K562 (cell line): ENCODE measurements around the gene MCFD2. TPM values are rescaled to one million over a fixed set of nuclear protein-coding genes. Genes with fewer than 3 reads are reported as not detected.

Experiments used
- ATAC-seq: fragments of 200-7000 bp; cut with Tn5 transposase; 3 replicates; pipeline ENCODE4 v1.9.1; 2020; ENCODE audit warnings: moderate library complexity
- BruUV-seq: library from RNA; stranded (reverse); fragments of 400-500 nt; replicated peaks from 2 replicates; lab custom pipeline; 2021; lab: Mats Ljungman, UMichigan
- CTCF ChIA-PET: fragments of 300-600 bp; formaldehyde crosslinking; extraction: SDS; loops from one replicate; lab custom pipeline; 2021; ENCODE audit warnings: low intra/inter-chr PET ratio; lab: Yijun Ruan, JAX
- POLR2A ChIA-PET: fragments of 300-600, 350-650 bp; sonication (Branson Sonifier 250); formaldehyde crosslinking; extraction: SDS; loops from one replicate; lab custom pipeline; 2021; ENCODE audit warnings: antibody characterized with exemption, inconsistent platforms; lab: Yijun Ruan, JAX
- DNase-seq, 4 experiments: peaks; one replicate each; pipeline versions ENCODE4 v3.0.0 to v3.0.0-alpha.2; 2011 to 2018; ENCODE audit warnings: low spot score in 3 of 4, mixed read lengths in 3 of 4; ENCODE audit errors: extremely low read depth in 1 of 4
- FAIRE-seq: peaks from 2 replicates; lab custom pipeline; 2011; peaks lifted over from hg19 to GRCh38; lab: Jason Lieb, UNC
- H2AFZ ChIP-seq: 2 replicates; pipeline ENCODE4 v1.6.0; 2011; ENCODE audit warnings: low read depth, low read length, control low read depth, inconsistent platforms
- H3K27ac ChIP-seq: fragments of 200-600 bp; 3 replicates; pipeline ENCODE4 v1.8.0; 2011; ENCODE audit warnings: low read depth, mild to moderate bottlenecking, control low read depth, inconsistent platforms, low read length, moderate library complexity, mixed read lengths; ENCODE audit errors: extremely low read depth
- H3K27me3 ChIP-seq, 2 experiments: fragments of 300-600 bp in 1 of 2; 2 replicates in 1 of 2; 3 replicates in 1 of 2; pipeline versions ENCODE4 v1.6.0 to v1.8.0; 2011; ENCODE audit warnings: inconsistent platforms in 2 of 2, low read length in 2 of 2, mild to moderate bottlenecking in 1 of 2, mixed read lengths in 1 of 2, moderate library complexity in 1 of 2; ENCODE audit not compliant: control insufficient read depth in 2 of 2, insufficient read depth in 2 of 2
- H3K36me3 ChIP-seq: fragments of 300-600 bp; 3 replicates; pipeline ENCODE4 v1.8.0; 2011; ENCODE audit warnings: mild to moderate bottlenecking, low read length, inconsistent platforms; ENCODE audit not compliant: control insufficient read depth, insufficient read depth
- H3K4me1 ChIP-seq, 2 experiments: fragments of 200-600 bp in 1 of 2; replicated peaks in 1 of 2; 2 replicates in 1 of 2; 3 replicates in 1 of 2; pipeline versions ENCODE4 v1.5.1 to v1.8.0; 2011; ENCODE audit warnings: inconsistent platforms in 2 of 2, low read length in 2 of 2, mild to moderate bottlenecking in 1 of 2, mixed read lengths in 1 of 2, moderate library complexity in 1 of 2; ENCODE audit not compliant: control insufficient read depth in 2 of 2, insufficient read depth in 2 of 2
- H3K4me2 ChIP-seq: 2 replicates; pipeline ENCODE4 v1.6.1; 2011; ENCODE audit warnings: low read length, control low read depth, inconsistent platforms, mixed read lengths; ENCODE audit not compliant: insufficient read depth
- H3K4me3 ChIP-seq: fragments of 200-600 bp; sonication (generic), shearing (Covaris generic); 2 replicates; pipeline ENCODE4 v1.5.1; 2016; ENCODE audit warnings: control low read depth, inconsistent platforms
- H3K79me2 ChIP-seq: fragments of 200-600 bp; 3 replicates; pipeline ENCODE4 v1.8.0; 2011; ENCODE audit warnings: low read length, inconsistent platforms; ENCODE audit not compliant: control insufficient read depth, insufficient read depth
- H3K9ac ChIP-seq, 2 experiments: 2 replicates each; pipeline versions ENCODE4 v1.6.0 to v1.6.1; 2011; ENCODE audit warnings: low read depth in 2 of 2, low read length in 2 of 2, control low read depth in 1 of 2, inconsistent platforms in 1 of 2, mild to moderate bottlenecking in 1 of 2, mixed read lengths in 1 of 2; ENCODE audit not compliant: insufficient read depth in 1 of 2
- H3K9me1 ChIP-seq: one replicate; pipeline ENCODE4 v1.6.0; 2011; ENCODE audit warnings: inconsistent platforms, mild to moderate bottlenecking, low read length, moderate library complexity; ENCODE audit not compliant: control insufficient read depth, insufficient read depth
- H3K9me3 ChIP-seq: replicated peaks from 2 replicates; pipeline ENCODE4 v1.5.1; 2011; ENCODE audit warnings: low read depth, low read length, inconsistent platforms; ENCODE audit not compliant: control insufficient read depth, insufficient read depth
- H4K20me1 ChIP-seq: replicated peaks from 2 replicates; pipeline ENCODE4 v1.6.1; 2011; ENCODE audit warnings: low read length, inconsistent platforms, mixed read lengths; ENCODE audit not compliant: control insufficient read depth, insufficient read depth
- ATF2 ChIP-seq: sonication (generic); formaldehyde crosslinking; IDR thresholded peaks from 2 replicates; pipeline ENCODE4 v1.8.1; 2022; ENCODE audit warnings: missing genetic modification reagents
- ATF7 ChIP-seq: fragments of 450-650 bp; IDR thresholded peaks from 2 replicates; pipeline ENCODE4 v1.7.1; 2014; ENCODE audit warnings: mild to moderate bottlenecking, moderate library complexity
- DNMT1 ChIP-seq: fragments of 450-650 bp; IDR thresholded peaks from 2 replicates; pipeline ENCODE4 v1.6.1; 2016; ENCODE audit warnings: antibody characterized with exemption, mild to moderate bottlenecking
- EHMT2 ChIP-seq: fragments of 450-650 bp; IDR thresholded peaks from 2 replicates; pipeline ENCODE4 v1.6.1; 2018; ENCODE audit warnings: antibody characterized with exemption
- FUS ChIP-seq: fragments of 200-400 bp; formaldehyde crosslinking; optimal IDR thresholded peaks from 2 replicates; pipeline ENCODE3; 2017; ENCODE audit warnings: low read depth, low read length
- HOXB6 ChIP-seq: fragments of 250-450 bp; sonication (Bioruptor Pico); IDR thresholded peaks from 2 replicates; pipeline ENCODE4 v1.5.1; 2022; ENCODE audit warnings: mild to moderate bottlenecking, borderline replicate concordance
- JUNB ChIP-seq: fragments of 450-650 bp; formaldehyde crosslinking; conservative IDR thresholded peaks from 2 replicates; pipeline ENCODE4 v1.4.0; 2020; ENCODE audit warnings: mild to moderate bottlenecking
- RBM22 ChIP-seq: fragments of 200-400 bp; formaldehyde crosslinking; IDR thresholded peaks from 2 replicates; pipeline ENCODE4 v1.6.1; 2018; ENCODE audit warnings: low read length, low read depth; ENCODE audit not compliant: poor library complexity, severe bottlenecking
- SRSF1 ChIP-seq: fragments of 200-400 bp; formaldehyde crosslinking; IDR thresholded peaks from 2 replicates; pipeline ENCODE4 v1.6.1; 2017; ENCODE audit warnings: mild to moderate bottlenecking, low read depth, low read length, moderate library complexity
- TBP ChIP-seq: optimal IDR thresholded peaks from 2 replicates; pipeline ENCODE3; 2011; ENCODE audit warnings: low read depth, low read length, improper control_type of control experiment
- TFE3 ChIP-seq: fragments of 450-650 bp; formaldehyde crosslinking; IDR thresholded peaks from 2 replicates; pipeline ENCODE4 v1.4.0; 2020; ENCODE audit warnings: mild to moderate bottlenecking, mixed read lengths
- TSC22D4 ChIP-seq: fragments of 450-650 bp; IDR thresholded peaks from 2 replicates; pipeline ENCODE4 v1.6.1; 2016; ENCODE audit warnings: missing genetic modification characterization, missing biosample characterization, control low read depth
- ZBTB12 ChIP-seq: fragments of 250-450 bp; sonication (Bioruptor Pico); IDR thresholded peaks from 2 replicates; pipeline ENCODE4 v1.4.0; 2020
- ZBTB2 ChIP-seq: fragments of 450-650 bp; IDR thresholded peaks from 2 replicates; pipeline ENCODE4 v1.6.1; 2016; ENCODE audit warnings: antibody characterized with exemption
- ZKSCAN1 ChIP-seq: fragments of 150-350 bp; IDR thresholded peaks from 2 replicates; pipeline ENCODE4 v1.6.1; 2016; ENCODE audit warnings: low read depth, low read length
- ZKSCAN3 ChIP-seq: fragments of 250-450 bp; sonication (Bioruptor Pico); IDR thresholded peaks from 2 replicates; pipeline ENCODE4 v1.4.0; 2020
- ZNF395 ChIP-seq: fragments of 200-800 bp; sonication (Bioruptor generic); IDR thresholded peaks from 2 replicates; pipeline ENCODE4 v1.6.1; 2017; ENCODE audit warnings: missing genetic modification characterization, missing compliant biosample characterization
- WGBS: fragments of 100-300 bp; shearing (Covaris generic); methylation state at CpG from one replicate; pipeline ENCODE4 v1.1.6; 2016; ENCODE audit warnings: low coverage, mixed read lengths; ENCODE audit not compliant: insufficient coverage; ENCODE audit errors: missing lambda C conversion rate; 5-methylcytosine and 5-hydroxymethylcytosine counted together
- in situ Hi-C: fragments of 300-500 bp; cut with MboI; formaldehyde crosslinking; loops from 4 replicates; pipeline ENCODE4 v1.15.0; 2018; ENCODE audit warnings: inconsistent platforms, mixed read lengths
- intact Hi-C: fragments of 100-400 bp; cut with micrococcal nuclease; formaldehyde crosslinking; loops from 2 replicates; pipeline ENCODE4 v1.14.2; 2022
- polyA plus RNA-seq, 8 experiments: library from polyadenylated mRNA; depleted of rRNA in 4 of 8; stranded (reverse) in 5 of 8; unstranded in 3 of 8; fragments of >200 nt; fragmentation: Nextera tagmentation in 2 of 8; fragmentation: Illumina TruSeq in 1 of 8; extraction: Ambion mirVana in 2 of 8; extraction: Trizol in 1 of 8; gene quantifications; 2 replicates each; pipeline versions ENCODE4 v1.2.1 to v1.2.3, GENCODE V29; 2011 to 2014; ENCODE audit warnings: inconsistent platforms in 1 of 8, missing spikeins in 1 of 8
- total RNA-seq, 7 experiments: library from RNA; depleted of rRNA in 6 of 7; stranded (reverse); fragments of >200 nt in 6 of 7; fragmentation: Illumina TruSeq in 2 of 7; extraction: Trizol in 2 of 7; gene quantifications; 2 replicates each; pipeline versions ENCODE4 v1.2.1 to v1.2.3, GENCODE V29; 2011 to 2021; ENCODE audit warnings: low replicate concordance in 1 of 7

Gene MCFD2
- total and polyA plus RNA-seq, 9 of the 15 experiments (the other 6 are each of a cell fraction or from before 2014, with no cell fraction given), result 78.6 to 237 (median 123) TPM

GRCh38 chr2:46929612-46930011 lies 14.0 kb upstream of the MCFD2 start:
- Histone ChIP-seq H2AFZ (no peak overlapping the region), H3K4me3 (no peak overlapping the region), H3K9ac (no peak overlapping the region), H3K27me3 (no peaks in the 10 kb centered on the region), H4K20me1 (no peaks in the 10 kb centered on the region), H3K4me2 (no peak overlapping the region), H3K9me3 (peaks cover 9% of the 10 kb centered on the region; the same call in 1 of the 2 replicates), H3K79me2 (no peaks in the 10 kb centered on the region), H3K27ac (no peak overlapping the region), H3K36me3 (no peaks in the 10 kb centered on the region), H3K9me1 (no peaks in the 10 kb centered on the region), H3K4me1 (no peaks in the 10 kb centered on the region)
- intact Hi-C loops (no loop called here), in situ Hi-C loops (no loop called here)
- no peak for TF ChIP-seq EHMT2
- TF ChIP-seq JUNB, result no peak
- TF ChIP-seq HOXB6 (CRISPR knock-in tag), result no peak
- no peak for TF ChIP-seq SRSF1
- no peak for TF ChIP-seq TBP
- TF ChIP-seq RBM22, result no peak
- no peak for TF ChIP-seq ZBTB2
- no peak for TF ChIP-seq ZKSCAN1
- no peak for TF ChIP-seq TFE3
- no peak for TF ChIP-seq TSC22D4 (tag)
- no peak for TF ChIP-seq ZBTB12 (CRISPR knock-in tag)
- no peak for TF ChIP-seq ZNF395 (CRISPR knock-in tag)
- TF ChIP-seq ATF2 (CRISPR knock-in tag), result no peak
- TF ChIP-seq DNMT1, result no peak
- TF ChIP-seq ATF7, result no peak
- no peak for TF ChIP-seq ZKSCAN3 (CRISPR knock-in tag)
- no peak for TF ChIP-seq FUS
- FAIRE-seq (no peak), ATAC-seq (no peak), DNase-seq (no peak)
- WGBS, result 70% methylated on average over 1 of the region's 1 CpG
- POLR2A ChIA-PET, result interaction anchor here (0.7 to 1.2 kb wide), 2 partner anchors 21 to 38 kb away, joined by 3 read pairs; no protein-coding TSS in a partner anchor
- CTCF ChIA-PET, result no interaction called here
- BruUV-seq, result no TSS peak
